GM13977 (cell line): ENCODE data around the gene TMED1.
A peak's percentile ranks its signal among the peaks of the same experiment; 100 is the strongest.
"Not testable (repeated sequence)": the region's sequence is repeated elsewhere in the genome, so short reads cannot be mapped to it uniquely, and the experiment has no call there.

Experiments used
- DNase-seq: peaks from one replicate; pipeline ENCODE4 v3.0.0; 2012; ENCODE audit warnings: low spot score
- CTCF ChIP-seq: IDR thresholded peaks from 2 replicates; pipeline ENCODE4 v1.5.1; 2012; ENCODE audit warnings: mild to moderate bottlenecking, control low read depth; ENCODE audit not compliant: insufficient read depth; ENCODE audit errors: extremely low read depth, missing control alignments
- in situ Hi-C: fragments of 300-500 bp; cut with MboI; formaldehyde crosslinking; loops from one replicate; pipeline ENCODE4 v1.12.0; 2022; ENCODE audit warnings: low sequenced_read_pairs, low pct_unique_long_range_greater_than_20kb, mixed read lengths, inconsistent platforms; ENCODE audit not compliant: unreplicated experiment

The TMED1 gene

GRCh38 chr19:10876459-10877240, 40.6 kb upstream of the TMED1 start:
- TF ChIP-seq CTCF = no peak
- in situ Hi-C loops = no loop called here
- peak; percentile 77 for DNase-seq

GRCh38 chr19:10874024-10874423, 38.0 kb upstream of the TMED1 start:
- in situ Hi-C loops = no loop called here
- TF ChIP-seq CTCF = no peak
- no peak for DNase-seq

GRCh38 chr19:10872546-10873107, 36.6 kb upstream of the TMED1 start:
- no peak for TF ChIP-seq CTCF
- in situ Hi-C loops = no loop called here
- DNase-seq = no peak

GRCh38 chr19:10871711-10872545, 35.9 kb upstream of the TMED1 start:
- in situ Hi-C loops = no loop called here
- TF ChIP-seq CTCF = no peak
- peak; percentile 54 for DNase-seq

GRCh38 chr19:10870955-10871603, 35.1 kb upstream of the TMED1 start, which contains the start of gene CARM1:
Gene CARM1, plus strand, starts transcription at chr19:10871553. Its CDS starts 150 bp downstream, at chr19:10871703.
- peak; percentile 100 for DNase-seq
- in situ Hi-C loops = no loop called here
- peak; percentile 99 for TF ChIP-seq CTCF

GRCh38 chr19:10870501-10870954, 34.5 kb upstream of the TMED1 start:
- no peak for DNase-seq
- no peak for TF ChIP-seq CTCF
- in situ Hi-C loops = no loop called here

GRCh38 chr19:10869872-10870311, 33.9 kb upstream of the TMED1 start:
- in situ Hi-C loops, DNase-seq: not testable (repeated sequence)
